ENCODE measurements around the gene ACE. TPM values are rescaled to one million over a fixed set of nuclear protein-coding genes. Genes with fewer than 3 reads are reported as not detected.

The ACE gene
- total RNA-seq, 1 experiment from 2014 or later, result 9.1 TPM

GRCh38 chr17:63544467-63545301, 67.8 kb downstream of the ACE start:
- Histone ChIP-seq H3K27me3 (ENCODE audit: low read length) (no peaks in the 10 kb centered on the region), H3K79me2 (ENCODE audit: low read length) (peaks cover 8% of the 10 kb centered on the region), H3K9me3 (ENCODE audit: low read length) (no peaks in the 10 kb centered on the region), H3K27ac (ENCODE audit: low read length) (no peak overlapping the region), H2AFZ (ENCODE audit: low read length) (no peak overlapping the region), H3K9me2 (replicated peaks; ENCODE audit: low read length) (no peaks in the 10 kb centered on the region), H3K4me3 (ENCODE audit: low read length) (no peak overlapping the region), H3K9ac (ENCODE audit: low read length) (no peak overlapping the region), H4K20me1 (ENCODE audit: low read length) (no peaks in the 10 kb centered on the region), H3K4me2 (ENCODE audit: low read length) (no peak overlapping the region), H3K36me3 (ENCODE audit: low read depth, low read length) (no peaks in the 10 kb centered on the region), H3F3A (ENCODE audit: low read length, unreplicated experiment) (no peaks in the 10 kb centered on the region), H3K4me1 (ENCODE audit: insufficient read depth, low read length) (peaks cover 6% of the 10 kb centered on the region)
- ATAC-seq, result no peak
- intact Hi-C loops (cut with micrococcal nuclease), result no loop called here
- TF ChIP-seq EZH2phosphoT487 (IDR thresholded peaks at IDR 0.05; ENCODE audit: borderline replicate concordance, low read length), result no peak
- TF ChIP-seq EZH2 (IDR thresholded peaks at IDR 0.05; ENCODE audit: low read length, unreplicated experiment), result no peak
- TF ChIP-seq CTCF (conservative IDR thresholded peaks at IDR 0.05; ENCODE audit: low read depth, low read length), result no peak
- no peak for DNase-seq
- CTCF ChIA-PET, result no interaction called here
- BruUV-seq (replicated peaks), result no TSS peak
- POLR2A ChIA-PET (ENCODE audit: unreplicated experiment), result no interaction called here

GRCh38 chr17:63546308-63547082, 69.6 kb downstream of the ACE start:
- H3K36me3 ChIP-seq (ENCODE audit: low read depth, low read length), result no peaks in the 10 kb centered on the region
- H3K79me2 ChIP-seq (ENCODE audit: low read length), result peaks cover 21% of the 10 kb centered on the region
- intact Hi-C loops (cut with micrococcal nuclease), result no loop called here
- DNase-seq (no peak), ATAC-seq (no peak)
- ChIA-PET POLR2A (ENCODE audit: unreplicated experiment) (interaction anchor here (0.5 to 0.7 kb wide), 2 partner anchors 51 to 277 kb away, joined by 4 to 8 read pairs; no protein-coding TSS in a partner anchor), CTCF (no interaction called here)
- BruUV-seq (replicated peaks), result no TSS peak
- TF ChIP-seq EZH2phosphoT487 (IDR thresholded peaks at IDR 0.05; ENCODE audit: borderline replicate concordance, low read length) (no peak), EZH2 (IDR thresholded peaks at IDR 0.05; ENCODE audit: low read length, unreplicated experiment) (no peak), CTCF (conservative IDR thresholded peaks at IDR 0.05; ENCODE audit: low read depth, low read length) (no peak)
- H3F3A ChIP-seq (ENCODE audit: low read length, unreplicated experiment), result no peaks in the 10 kb centered on the region
- H3K9me2 ChIP-seq (replicated peaks; ENCODE audit: low read length), result no peaks in the 10 kb centered on the region
- no peak overlapping the region for H2AFZ ChIP-seq (ENCODE audit: low read length)
- no peaks in the 10 kb centered on the region for H3K27me3 ChIP-seq (ENCODE audit: low read length)
- no peak overlapping the region for H3K4me3 ChIP-seq (ENCODE audit: low read length)
- no peak overlapping the region for H3K4me2 ChIP-seq (ENCODE audit: low read length)
- peaks cover 8% of the 10 kb centered on the region for H3K4me1 ChIP-seq (ENCODE audit: insufficient read depth, low read length)
- H3K9me3 ChIP-seq (ENCODE audit: low read length), result no peaks in the 10 kb centered on the region
- no peak overlapping the region for H3K27ac ChIP-seq (ENCODE audit: low read length)
- no peak overlapping the region for H3K9ac ChIP-seq (ENCODE audit: low read length)
- no peaks in the 10 kb centered on the region for H4K20me1 ChIP-seq (ENCODE audit: low read length)

Measured in PC-3 (cell line).